ENCODE results near the gene HDAC11.

The HDAC11 gene

GRCh38 chr3:13532631-13533030 is 52.5 kb downstream of the HDAC11 start:
- intact Hi-C loops (cut with DNase I), result no loop called here
- no peak for DNase-seq

GRCh38 chr3:13533885-13534301 is 53.8 kb downstream of the HDAC11 start:
- DNase-seq, result no peak
- intact Hi-C loops (cut with DNase I), result no loop called here

- no peak for DNase-seq
- intact Hi-C loops (cut with DNase I), result no loop called here
Measured at GRCh38 chr3:13535526-13535875, 55.4 kb downstream of the HDAC11 start.

GRCh38 chr3:13535905-13536304 is 55.8 kb downstream of the HDAC11 start:
- intact Hi-C loops (cut with DNase I), result no loop called here
- DNase-seq, result peak in 29 of 42 donors; percentile 15 to 64 (median 40)

- DNase-seq, result no peak
- intact Hi-C loops (cut with DNase I), result no loop called here
Measured at GRCh38 chr3:13536432-13536831, 56.3 kb downstream of the HDAC11 start.

GRCh38 chr3:13536832-13537231 is 56.7 kb downstream of the HDAC11 start:
- no peak for DNase-seq

GRCh38 chr3:13537244-13537908 is 57.3 kb downstream of the HDAC11 start:
- intact Hi-C loops (cut with DNase I), result no loop called here
- DNase-seq, result no peak

More at GRCh38 chr3:13536832-13537231, 56.7 kb downstream of the HDAC11 start:
- intact Hi-C loops (cut with DNase I), result no loop called here

- no peak for DNase-seq
- intact Hi-C loops (cut with DNase I), result no loop called here
Measured at GRCh38 chr3:13537909-13538296, 57.8 kb downstream of the HDAC11 start.

- DNase-seq, result no peak
- intact Hi-C loops (cut with DNase I), result no loop called here
Measured at GRCh38 chr3:13538520-13539291, 58.6 kb downstream of the HDAC11 start.

GRCh38 chr3:13539292-13539638 is 59.2 kb downstream of the HDAC11 start:
- DNase-seq, result no peak
- intact Hi-C loops (cut with DNase I), result no loop called here

- no peak for DNase-seq
- intact Hi-C loops (cut with DNase I), result no loop called here
Measured at GRCh38 chr3:13539671-13540070, 59.6 kb downstream of the HDAC11 start.

- DNase-seq, result no peak
- intact Hi-C loops (cut with DNase I), result no loop called here
Measured at GRCh38 chr3:13540297-13540995, 60.3 kb downstream of the HDAC11 start.

GRCh38 chr3:13541691-13542090 is 61.6 kb downstream of the HDAC11 start:
- DNase-seq, result no peak
- intact Hi-C loops (cut with DNase I), result no loop called here

GRCh38 chr3:13542142-13542541 is 62.0 kb downstream of the HDAC11 start:
- intact Hi-C loops (cut with DNase I), result no loop called here
- no peak for DNase-seq

GRCh38 chr3:13543253-13543652 is 63.1 kb downstream of the HDAC11 start:
- no peak for DNase-seq
- intact Hi-C loops (cut with DNase I), result no loop called here

GRCh38 chr3:13544293-13544831 is 64.3 kb downstream of the HDAC11 start:
- intact Hi-C loops (cut with DNase I), result no loop called here
- peak in 5 of 42 donors; percentile 12 to 54 (median 38) for DNase-seq

GRCh38 chr3:13544951-13545651 is 65.0 kb downstream of the HDAC11 start:
- intact Hi-C loops (cut with DNase I), result no loop called here
- DNase-seq, result no peak

- intact Hi-C loops (cut with DNase I), result no loop called here
- no peak for DNase-seq
Measured at GRCh38 chr3:13545952-13546454, 65.9 kb downstream of the HDAC11 start.

GRCh38 chr3:13546667-13547171 is 66.6 kb downstream of the HDAC11 start:
- no peak for DNase-seq
- intact Hi-C loops (cut with DNase I), result no loop called here

Data from head of caudate nucleus (tissue), 42 donors.